ENCODE measurements around the gene FCAMR.

The FCAMR gene

GRCh38 chr1:206923009-206923960 lies 47.0 kb downstream of the FCAMR start:
- H3K9me3 ChIP-seq (ENCODE audit: control insufficient read depth, low read length), result no peaks in the 10 kb centered on the region
- no peaks in the 10 kb centered on the region for H3K4me1 ChIP-seq
- no peak overlapping the region for H3K4me2 ChIP-seq (ENCODE audit: low read length)
- TF ChIP-seq CTCF (IDR thresholded peaks at IDR 0.05), result no peak
- no peak overlapping the region for H2AFZ ChIP-seq
- H3K27me3 ChIP-seq (ENCODE audit: control insufficient read depth, insufficient read depth, low read length), result no peaks in the 10 kb centered on the region
- no peaks in the 10 kb centered on the region for H3K36me3 ChIP-seq (ENCODE audit: control insufficient read depth, insufficient read depth, low read length)
- H3K4me3 ChIP-seq (ENCODE audit: low read depth, low read length), result no peak overlapping the region
- no peak overlapping the region for H3K27ac ChIP-seq
- H3K9ac ChIP-seq, result no peak overlapping the region
- no peaks in the 10 kb centered on the region for H3K79me2 ChIP-seq

- Histone ChIP-seq H3K9ac (no peak overlapping the region), H3K27me3 (ENCODE audit: control insufficient read depth, insufficient read depth, low read length) (no peaks in the 10 kb centered on the region), H2AFZ (no peak overlapping the region), H3K36me3 (ENCODE audit: control insufficient read depth, insufficient read depth, low read length) (no peaks in the 10 kb centered on the region), H3K4me1 (no peaks in the 10 kb centered on the region), H3K27ac (no peak overlapping the region), H3K4me3 (ENCODE audit: low read depth, low read length) (no peak overlapping the region), H3K79me2 (no peaks in the 10 kb centered on the region), H3K4me2 (ENCODE audit: low read length) (no peak overlapping the region), H3K9me3 (ENCODE audit: control insufficient read depth, low read length) (no peaks in the 10 kb centered on the region)
- no peak for TF ChIP-seq CTCF (IDR thresholded peaks at IDR 0.05)
Observed at GRCh38 chr1:206922524-206922923, 47.7 kb downstream of the FCAMR start.

- no peaks in the 10 kb centered on the region for H3K27me3 ChIP-seq (ENCODE audit: control insufficient read depth, insufficient read depth, low read length)
- no peaks in the 10 kb centered on the region for H3K36me3 ChIP-seq (ENCODE audit: control insufficient read depth, insufficient read depth, low read length)
- no peak for TF ChIP-seq CTCF (IDR thresholded peaks at IDR 0.05)
- no peaks in the 10 kb centered on the region for H3K9me3 ChIP-seq (ENCODE audit: control insufficient read depth, low read length)
- H3K4me3 ChIP-seq (ENCODE audit: low read depth, low read length), result no peak within 1 kb of the TSS
- H3K4me2 ChIP-seq (ENCODE audit: low read length), result no peak within 1 kb of the TSS
- H3K4me1 ChIP-seq, result no peaks in the 10 kb centered on the region
- H3K9ac ChIP-seq, result no peak within 1 kb of the TSS
- no peaks in the 10 kb centered on the region for H3K79me2 ChIP-seq
- H2AFZ ChIP-seq, result no peak within 1 kb of the TSS
- no peak within 1 kb of the TSS for H3K27ac ChIP-seq
Observed at GRCh38 chr1:206921772-206922265, 48.4 kb downstream of the FCAMR start, which contains the start of gene FCMR. Gene FCMR, minus strand, starts transcription at chr1:206921941. Its CDS starts 87 bp downstream, at chr1:206921854.

GRCh38 chr1:206918076-206918475 lies 52.2 kb downstream of the FCAMR start:
- no peak for TF ChIP-seq CTCF (IDR thresholded peaks at IDR 0.05)
- Histone ChIP-seq H3K4me3 (ENCODE audit: low read depth, low read length) (no peak overlapping the region), H3K4me1 (no peaks in the 10 kb centered on the region)

More at GRCh38 chr1:206918076-206918475, 52.2 kb downstream of the FCAMR start:
- Histone ChIP-seq H3K79me2 (no peaks in the 10 kb centered on the region), H3K4me2 (ENCODE audit: low read length) (no peak overlapping the region), H3K9ac (no peak overlapping the region), H2AFZ (no peak overlapping the region), H3K27ac (no peak overlapping the region), H3K9me3 (ENCODE audit: control insufficient read depth, low read length) (no peaks in the 10 kb centered on the region), H3K36me3 (ENCODE audit: control insufficient read depth, insufficient read depth, low read length) (no peaks in the 10 kb centered on the region), H3K27me3 (ENCODE audit: control insufficient read depth, insufficient read depth, low read length) (no peaks in the 10 kb centered on the region)
